PC-3 (cell line): ENCODE results near the gene IL34. TPM values are rescaled to one million over a fixed set of nuclear protein-coding genes. Genes with fewer than 3 reads are reported as not detected.

Source experiments
- ATAC-seq: fragments of 200-7000 bp; cut with Tn5 transposase; 2 replicates; pipeline ENCODE4 v1.9.1; 2020; ENCODE audit warnings: mild to moderate bottlenecking, moderate library complexity
- BruUV-seq: library from RNA; stranded (reverse); fragments of 400-500 nt; replicated peaks from 2 replicates; lab custom pipeline; 2021; lab: Mats Ljungman, UMichigan
- CTCF ChIA-PET: fragments of 300-600 bp; sonication (Branson Sonifier 250); formaldehyde crosslinking; loops from one replicate; lab custom pipeline; 2022; ENCODE audit warnings: antibody characterized with exemption; lab: Charles Lee
- POLR2A ChIA-PET: fragments of 300-600 bp; sonication (Branson Sonifier 250); formaldehyde crosslinking; loops from one replicate; lab custom pipeline; 2022; ENCODE audit warnings: antibody characterized with exemption; ENCODE audit not compliant: unreplicated experiment; lab: Charles Lee
- DNase-seq: peaks from one replicate; pipeline ENCODE4 v3.0.0-alpha.2; 2015
- H2AFZ ChIP-seq: fragments of 300-600 bp; sonication (generic); 2 replicates; pipeline ENCODE4 v1.6.0; 2016; ENCODE audit warnings: antibody characterized with exemption, low read length
- H3F3A ChIP-seq: fragments of 300-600 bp; sonication (generic); one replicate; pipeline ENCODE4 v1.6.0; 2017; ENCODE audit warnings: antibody characterized with exemption, low read length, control low read depth, mild to moderate bottlenecking; ENCODE audit not compliant: unreplicated experiment
- H3K27ac ChIP-seq: fragments of 300-600 bp; sonication (generic); 2 replicates; pipeline ENCODE4 v1.5.1; 2016; ENCODE audit warnings: mild to moderate bottlenecking, low read length
- H3K27me3 ChIP-seq: fragments of 300-600 bp; sonication (generic); 2 replicates; pipeline ENCODE4 v1.6.1; 2016; ENCODE audit warnings: low read length, mixed read lengths
- H3K36me3 ChIP-seq: fragments of 300-600 bp; sonication (generic); 2 replicates; pipeline ENCODE4 v1.6.1; 2016; ENCODE audit warnings: low read depth, mixed run types, low read length, mixed read lengths
- H3K4me1 ChIP-seq: fragments of 300-600 bp; sonication (generic); 2 replicates; pipeline ENCODE4 v1.5.1; 2016; ENCODE audit warnings: low read length; ENCODE audit not compliant: insufficient read depth
- H3K4me2 ChIP-seq: fragments of 300-600 bp; sonication (generic); 2 replicates; pipeline ENCODE4 v1.6.0; 2016; ENCODE audit warnings: low read length
- H3K4me3 ChIP-seq: fragments of 300-600 bp; sonication (generic); 2 replicates; pipeline ENCODE4 v1.5.1; 2016; ENCODE audit warnings: mild to moderate bottlenecking, low read length, mixed read lengths
- H3K79me2 ChIP-seq: fragments of 300-600 bp; sonication (generic); 2 replicates; pipeline ENCODE4 v1.6.1; 2017; ENCODE audit warnings: low read length, mixed read lengths
- H3K9ac ChIP-seq: fragments of 300-600 bp; sonication (generic); 2 replicates; pipeline ENCODE4 v1.6.0; 2016; ENCODE audit warnings: mild to moderate bottlenecking, low read length
- H3K9me2 ChIP-seq: fragments of 300-600 bp; sonication (generic); replicated peaks from 2 replicates; pipeline ENCODE4 v1.6.1; 2016; ENCODE audit warnings: mixed run types, low read length, mixed read lengths
- H3K9me3 ChIP-seq: fragments of 300-600 bp; sonication (generic); 2 replicates; pipeline ENCODE4 v1.6.1; 2016; ENCODE audit warnings: low read length, mixed read lengths
- H4K20me1 ChIP-seq: fragments of 300-600 bp; sonication (generic); 2 replicates; pipeline ENCODE4 v1.6.1; 2016; ENCODE audit warnings: low read length, mixed read lengths
- CTCF ChIP-seq: fragments of 300-600 bp; sonication (generic); conservative IDR thresholded peaks from 2 replicates; pipeline ENCODE4 v1.5.1; 2017; ENCODE audit warnings: antibody characterized with exemption, low read depth, mild to moderate bottlenecking, low read length
- EZH2 ChIP-seq: fragments of 300-600 bp; sonication (generic); IDR thresholded peaks from one replicate; pipeline ENCODE4 v1.6.1; 2017; ENCODE audit warnings: antibody characterized with exemption, mild to moderate bottlenecking, low read length; ENCODE audit not compliant: unreplicated experiment
- EZH2phosphoT487 ChIP-seq: fragments of 300-600 bp; sonication (generic); IDR thresholded peaks from 2 replicates; pipeline ENCODE4 v1.6.1; 2018; ENCODE audit warnings: mild to moderate bottlenecking, antibody characterized with exemption, low read length, borderline replicate concordance
- intact Hi-C: fragments of 100-400 bp; cut with micrococcal nuclease; formaldehyde crosslinking; loops from 2 replicates; pipeline ENCODE4 v1.9.0; 2023
- total RNA-seq: library from RNA; depleted of rRNA; stranded (reverse); fragments of >200 nt; gene quantifications from 2 replicates; pipeline ENCODE4 v1.2.3, GENCODE V29; 2014

IL34 gene
- total RNA-seq, 1 experiment from 2014 or later: not detected

GRCh38 chr16:70679671-70680494 is 33.5 kb downstream of the IL34 start:
- Histone ChIP-seq H3K4me3 (no peak overlapping the region), H3K27ac (no peak overlapping the region), H3K4me1 (0 out of 2 replicates have a peak, but pooled peaks cover 5% of the 10 kb centered on the region), H3K9me3 (no peaks in the 10 kb centered on the region), H3K9ac (no peak overlapping the region), H3K9me2 (no peaks in the 10 kb centered on the region), H3K4me2 (no peak overlapping the region), H3K27me3 (no peaks in the 10 kb centered on the region), H3K36me3 (no peaks in the 10 kb centered on the region; the same call in 1 of the 2 replicates), H3F3A (no peaks in the 10 kb centered on the region), H3K79me2 (peaks cover 44% of the 10 kb centered on the region), H2AFZ (no peak overlapping the region), H4K20me1 (no peaks in the 10 kb centered on the region)
- intact Hi-C loops: no loop called here
- no peak for TF ChIP-seq EZH2phosphoT487
- no peak for TF ChIP-seq EZH2
- ChIA-PET POLR2A (no interaction called here), CTCF (no interaction called here)
- no peak for ATAC-seq
- DNase-seq: no peak
- BruUV-seq: no TSS peak

- Histone ChIP-seq H3K36me3 (no peaks in the 10 kb centered on the region; the same call in 1 of the 2 replicates), H3K9me2 (no peaks in the 10 kb centered on the region), H3K27me3 (no peaks in the 10 kb centered on the region), H3K9ac (no peak overlapping the region), H3K4me1 (0 out of 2 replicates have a peak, but pooled peaks cover 5% of the 10 kb centered on the region), H3K4me3 (no peak overlapping the region), H3K27ac (no peak overlapping the region), H3F3A (no peaks in the 10 kb centered on the region), H3K4me2 (no peak overlapping the region), H4K20me1 (no peaks in the 10 kb centered on the region), H3K79me2 (peaks cover 49% of the 10 kb centered on the region), H2AFZ (no peak overlapping the region), H3K9me3 (no peaks in the 10 kb centered on the region)
- TF ChIP-seq EZH2: no peak
- DNase-seq (no peak), ATAC-seq (no peak)
- ChIA-PET CTCF (no interaction called here), POLR2A (no interaction called here)
- intact Hi-C loops: no loop called here
- no TSS peak for BruUV-seq
Observed at GRCh38 chr16:70680495-70681381, 34.4 kb downstream of the IL34 start.

GRCh38 chr16:70681382-70682238 is 35.3 kb downstream of the IL34 start:
- no peak overlapping the region for H3K27ac ChIP-seq
- H3K27me3 ChIP-seq: no peaks in the 10 kb centered on the region
- no peaks in the 10 kb centered on the region for H4K20me1 ChIP-seq
- no peak for TF ChIP-seq CTCF
- TF ChIP-seq EZH2phosphoT487: no peak
- TF ChIP-seq EZH2: no peak
- no peaks in the 10 kb centered on the region for H3K9me2 ChIP-seq
- H3K9ac ChIP-seq: no peak overlapping the region
- ATAC-seq: no peak
- H3K36me3 ChIP-seq: no peaks in the 10 kb centered on the region; the same call in 1 of the 2 replicates
- no peaks in the 10 kb centered on the region for H3F3A ChIP-seq
- no TSS peak for BruUV-seq
- no peak for DNase-seq
- intact Hi-C loops: no loop called here
- H2AFZ ChIP-seq: no peak overlapping the region
- ChIA-PET POLR2A (no interaction called here), CTCF (no interaction called here)
- no peak overlapping the region for H3K4me3 ChIP-seq
- H3K79me2 ChIP-seq: peaks cover 49% of the 10 kb centered on the region
- H3K4me2 ChIP-seq: no peak overlapping the region
- H3K4me1 ChIP-seq: peaks cover 10% of the 10 kb centered on the region
- no peaks in the 10 kb centered on the region for H3K9me3 ChIP-seq
